ENCODE results near the gene SYTL2. TPM values are rescaled to one million over a fixed set of nuclear protein-coding genes. Genes with fewer than 3 reads are reported as not detected.
"Not testable (repeated sequence)": the region's sequence is repeated elsewhere in the genome, so short reads cannot be mapped to it uniquely, and the experiment has no call there.

SYTL2 gene
- total and polyA plus RNA-seq, 2 donors (not counting 1 experiment from before 2014, with no cell fraction given), result 165 to 387 TPM

GRCh38 chr11:85852754-85853153, 41.8 kb upstream of the SYTL2 start:
- not testable (repeated sequence) for H3K27me3 ChIP-seq (ENCODE audit: control insufficient read depth, insufficient read depth, low read length); H4K20me1 ChIP-seq (ENCODE audit: control insufficient read depth, extremely low read depth, insufficient read depth, low read length); H3K4me1 ChIP-seq (ENCODE audit: control insufficient read depth, extremely low read depth, insufficient read depth, low read length); H3K9me3 ChIP-seq (ENCODE audit: control insufficient read depth, insufficient read depth, low read depth, low read length); H2AFZ ChIP-seq (ENCODE audit: low read length); H3K9ac ChIP-seq (ENCODE audit: insufficient read depth, low read length); DNase-seq (ENCODE audit: low read depth in 2 of 2); H3K79me2 ChIP-seq (ENCODE audit: control insufficient read depth, insufficient read depth, low read length); H3K4me2 ChIP-seq (ENCODE audit: extremely low read depth, insufficient read depth, low read length); H3K36me3 ChIP-seq (ENCODE audit: control insufficient read depth, insufficient read depth, low read length); H3K4me3 ChIP-seq (replicated peaks in 1 of 4; ENCODE audit: control extremely low read depth in 1 of 4, insufficient read depth in 1 of 4, low read depth in 3 of 4, low read length in 4 of 4); H3K27ac ChIP-seq (ENCODE audit: insufficient read depth, low read length)

DNA sequence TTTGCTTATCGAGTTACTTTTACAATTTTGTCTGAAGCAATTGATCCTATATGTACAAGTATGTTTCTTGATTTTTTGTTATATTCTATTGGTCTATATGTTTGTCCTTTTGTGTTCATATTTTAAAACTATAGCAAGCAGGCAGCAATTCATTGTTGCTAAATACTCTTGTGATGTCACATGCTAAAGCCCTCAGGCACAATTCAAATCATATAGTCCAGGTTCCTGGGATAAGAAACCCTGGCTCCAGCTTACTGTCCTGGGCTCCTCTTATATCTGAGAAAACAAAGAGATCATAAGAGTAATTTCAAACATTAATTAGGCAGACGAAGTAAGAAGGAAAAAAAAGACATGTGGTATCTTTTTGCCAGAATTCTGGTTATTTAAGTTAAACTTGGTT, 37.6 kb upstream of the SYTL2 start:
- no peak overlapping the region for H3K9ac ChIP-seq (ENCODE audit: insufficient read depth, low read length)
- no peak for DNase-seq (ENCODE audit: low read depth in 2 of 2)
- no peaks in the 10 kb centered on the region for H3K36me3 ChIP-seq (ENCODE audit: control insufficient read depth, insufficient read depth, low read length)
- H3K79me2 ChIP-seq (ENCODE audit: control insufficient read depth, insufficient read depth, low read length), result no peaks in the 10 kb centered on the region
- H3K4me1 ChIP-seq (ENCODE audit: control insufficient read depth, extremely low read depth, insufficient read depth, low read length), result peaks cover 6% of the 10 kb centered on the region
- H3K4me3 ChIP-seq (replicated peaks in 1 of 4; ENCODE audit: control extremely low read depth in 1 of 4, insufficient read depth in 1 of 4, low read depth in 3 of 4, low read length in 4 of 4), result no peak overlapping the region
- no peak overlapping the region for H3K27ac ChIP-seq (ENCODE audit: insufficient read depth, low read length)
- no peaks in the 10 kb centered on the region for H3K27me3 ChIP-seq (ENCODE audit: control insufficient read depth, insufficient read depth, low read length)
- no peak overlapping the region for H3K4me2 ChIP-seq (ENCODE audit: extremely low read depth, insufficient read depth, low read length)
- H3K9me3 ChIP-seq (ENCODE audit: control insufficient read depth, insufficient read depth, low read depth, low read length), result no peaks in the 10 kb centered on the region
- H2AFZ ChIP-seq (ENCODE audit: low read length), result no peak overlapping the region
- H4K20me1 ChIP-seq (ENCODE audit: control insufficient read depth, extremely low read depth, insufficient read depth, low read length), result no peaks in the 10 kb centered on the region
- no peak for TF ChIP-seq CTCF (conservative IDR thresholded peaks at IDR 0.05 in 1 of 2, IDR thresholded peaks at IDR 0.05 in 1 of 2; ENCODE audit: low read depth in 1 of 2, low read length in 2 of 2)

DNA sequence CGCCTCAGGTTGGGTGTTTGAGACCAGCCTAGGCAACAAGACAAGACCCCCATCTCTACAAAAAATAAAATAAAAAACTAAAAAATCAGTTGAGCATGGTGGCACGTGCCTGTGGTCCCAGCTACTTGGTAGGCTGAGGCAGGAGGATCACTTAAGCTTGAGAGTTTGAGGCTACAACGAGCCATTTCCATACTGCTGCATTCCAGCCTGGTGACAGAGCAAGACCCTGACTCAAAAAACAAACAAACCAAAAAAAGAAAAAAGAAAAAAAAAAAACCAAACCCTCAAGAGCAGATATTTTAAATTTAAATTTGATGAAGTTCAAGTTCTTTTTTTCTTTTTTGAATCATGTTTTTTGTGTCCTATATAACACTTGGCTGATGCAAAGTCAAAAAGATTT, 37.1 kb upstream of the SYTL2 start:
- no peaks in the 10 kb centered on the region for H3K79me2 ChIP-seq (ENCODE audit: control insufficient read depth, insufficient read depth, low read length)
- H3K9ac ChIP-seq (ENCODE audit: insufficient read depth, low read length), result no peak overlapping the region
- no peak overlapping the region for H3K4me2 ChIP-seq (ENCODE audit: extremely low read depth, insufficient read depth, low read length)
- peak in 1 of 2 donors; percentile 42 for DNase-seq (ENCODE audit: low read depth in 2 of 2)
- peaks cover 6% of the 10 kb centered on the region for H3K4me1 ChIP-seq (ENCODE audit: control insufficient read depth, extremely low read depth, insufficient read depth, low read length)
- no peaks in the 10 kb centered on the region for H3K36me3 ChIP-seq (ENCODE audit: control insufficient read depth, insufficient read depth, low read length)
- TF ChIP-seq CTCF (conservative IDR thresholded peaks at IDR 0.05 in 1 of 2, IDR thresholded peaks at IDR 0.05 in 1 of 2; ENCODE audit: low read depth in 1 of 2, low read length in 2 of 2) (no peak), EZH2 (IDR thresholded peaks at IDR 0.05; ENCODE audit: low read length, missing control alignments) (no peak)
- no peak overlapping the region for H2AFZ ChIP-seq (ENCODE audit: low read length)
- no peak overlapping the region for H3K4me3 ChIP-seq (replicated peaks in 1 of 4; ENCODE audit: control extremely low read depth in 1 of 4, insufficient read depth in 1 of 4, low read depth in 3 of 4, low read length in 4 of 4)
- no peaks in the 10 kb centered on the region for H4K20me1 ChIP-seq (ENCODE audit: control insufficient read depth, extremely low read depth, insufficient read depth, low read length)
- H3K27ac ChIP-seq (ENCODE audit: insufficient read depth, low read length), result no peak overlapping the region
- no peaks in the 10 kb centered on the region for H3K27me3 ChIP-seq (ENCODE audit: control insufficient read depth, insufficient read depth, low read length)
- no peaks in the 10 kb centered on the region for H3K9me3 ChIP-seq (ENCODE audit: control insufficient read depth, insufficient read depth, low read depth, low read length)
